Vagina (tissue), 2 donors: Measurements from ENCODE around the gene GRHL3.

Experiments used
- POLR2A ChIP-seq, 2 donors: fragments of 450-650 bp; IDR thresholded peaks; one replicate each; pipeline ENCODE4 v1.6.1; 2017; ENCODE audit warnings: antibody characterized with exemption in 2 of 2, mild to moderate bottlenecking in 2 of 2, moderate library complexity in 2 of 2
- TF ChIP-seq, protein P1 (sequence below), 3 experiments: fragments of 450-650 bp in 2 of 3; fragments of 200-600 bp in 1 of 3; sonication (generic) in 1 of 3; IDR thresholded peaks; one replicate each; pipeline ENCODE4 v1.5.1; 2017 to 2019; ENCODE audit warnings: antibody characterized with exemption in 3 of 3, mild to moderate bottlenecking in 2 of 3, moderate library complexity in 2 of 3

DNA sequence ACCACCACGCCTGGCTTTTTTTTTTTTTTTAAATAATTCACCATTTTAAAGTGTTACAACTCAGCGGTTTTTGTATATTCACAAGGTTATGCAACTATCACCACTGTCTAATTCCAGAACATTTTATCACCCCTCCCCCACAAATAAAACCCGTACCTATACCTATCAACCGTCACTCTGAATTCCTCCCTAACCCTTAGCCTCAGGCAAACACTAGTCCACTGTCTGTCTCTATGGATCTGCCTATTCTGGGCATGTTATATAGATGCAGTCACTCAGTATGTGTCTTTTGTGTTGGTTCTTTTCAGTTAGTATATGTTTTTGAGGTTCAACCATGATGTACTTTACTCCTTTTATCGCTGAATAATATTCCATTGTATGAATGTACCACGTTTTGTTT lies 19.3 kb upstream of the GRHL3 start:
- TF ChIP-seq, protein P1, sequence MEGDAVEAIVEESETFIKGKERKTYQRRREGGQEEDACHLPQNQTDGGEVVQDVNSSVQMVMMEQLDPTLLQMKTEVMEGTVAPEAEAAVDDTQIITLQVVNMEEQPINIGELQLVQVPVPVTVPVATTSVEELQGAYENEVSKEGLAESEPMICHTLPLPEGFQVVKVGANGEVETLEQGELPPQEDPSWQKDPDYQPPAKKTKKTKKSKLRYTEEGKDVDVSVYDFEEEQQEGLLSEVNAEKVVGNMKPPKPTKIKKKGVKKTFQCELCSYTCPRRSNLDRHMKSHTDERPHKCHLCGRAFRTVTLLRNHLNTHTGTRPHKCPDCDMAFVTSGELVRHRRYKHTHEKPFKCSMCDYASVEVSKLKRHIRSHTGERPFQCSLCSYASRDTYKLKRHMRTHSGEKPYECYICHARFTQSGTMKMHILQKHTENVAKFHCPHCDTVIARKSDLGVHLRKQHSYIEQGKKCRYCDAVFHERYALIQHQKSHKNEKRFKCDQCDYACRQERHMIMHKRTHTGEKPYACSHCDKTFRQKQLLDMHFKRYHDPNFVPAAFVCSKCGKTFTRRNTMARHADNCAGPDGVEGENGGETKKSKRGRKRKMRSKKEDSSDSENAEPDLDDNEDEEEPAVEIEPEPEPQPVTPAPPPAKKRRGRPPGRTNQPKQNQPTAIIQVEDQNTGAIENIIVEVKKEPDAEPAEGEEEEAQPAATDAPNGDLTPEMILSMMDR (IDR thresholded peaks at IDR 0.05): no peak
- no peak for TF ChIP-seq POLR2A (IDR thresholded peaks at IDR 0.05)
